NCI-H526 treated with DMSO at 0.1 percent for 48 hours (cell line): ENCODE results near the gene KAT2B.
"Not testable (repeated sequence)": the region's sequence is repeated elsewhere in the genome, so short reads cannot be mapped to it uniquely, and the experiment has no call there.

ENCODE experiments used
- DNase-seq: peaks from one replicate; lab custom pipeline; 2025; lab: John Stamatoyannopoulos, UW

KAT2B gene

DNA sequence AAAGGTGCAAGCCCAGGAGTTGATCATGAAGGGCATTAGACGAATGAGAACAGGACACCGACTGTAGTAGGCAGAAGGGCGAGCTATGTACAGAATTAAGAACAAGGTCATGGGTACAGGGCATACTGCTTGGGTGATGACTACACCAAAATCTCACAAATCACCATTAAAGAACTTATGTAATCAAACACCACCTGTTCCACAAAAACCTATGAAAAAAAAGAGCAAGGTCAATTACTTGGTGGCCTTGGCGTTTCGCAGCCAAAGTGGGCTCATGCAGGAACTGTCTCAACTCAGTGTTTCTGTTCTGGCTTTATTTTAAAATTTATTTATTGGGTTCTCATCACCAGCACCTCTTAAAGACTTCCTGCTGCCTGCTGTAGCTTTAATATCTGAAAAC lies 2.1 kb downstream of the KAT2B start:
- no peak for DNase-seq

DNA sequence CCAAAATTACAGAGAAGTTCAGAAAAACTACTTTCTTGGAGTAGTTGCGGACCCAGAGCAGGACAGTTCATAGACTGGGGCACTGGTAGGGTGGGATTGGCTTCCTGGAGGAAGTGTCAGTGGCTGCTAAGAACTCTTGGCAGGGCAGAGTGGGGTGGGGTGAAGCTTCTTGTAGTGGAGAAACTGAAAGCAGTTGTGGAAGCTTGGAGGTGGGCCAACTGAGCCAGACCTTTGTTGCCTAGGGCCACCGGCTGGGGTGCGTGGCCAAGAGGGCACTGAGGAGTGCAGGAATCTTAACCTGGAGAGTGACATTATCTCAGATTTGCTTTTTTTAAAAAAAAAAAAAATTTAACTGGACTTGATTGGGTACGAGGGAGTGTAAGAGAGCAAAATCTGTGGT lies 3.1 kb downstream of the KAT2B start:
- DNase-seq, result no peak

DNA sequence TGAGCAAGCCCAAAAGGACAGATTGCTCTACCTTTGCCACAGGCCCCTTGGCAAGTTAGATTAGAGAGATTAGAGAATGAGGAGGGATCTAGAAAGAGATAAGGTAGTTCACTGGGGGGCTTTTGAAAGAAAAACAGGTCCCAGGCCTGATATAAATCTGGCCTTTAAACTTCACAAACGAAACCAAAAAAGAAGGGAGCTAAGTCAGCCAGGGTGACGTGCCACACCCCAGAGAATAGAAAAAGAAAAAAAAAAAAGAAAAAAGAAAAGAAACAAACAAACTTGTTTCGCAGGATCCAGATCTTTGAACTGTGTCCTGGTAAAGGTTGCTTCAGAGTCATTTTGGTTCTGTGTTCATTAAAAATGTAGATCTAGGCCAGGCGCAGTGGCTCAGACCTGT lies 3.6 kb downstream of the KAT2B start:
- DNase-seq, result no peak

DNA sequence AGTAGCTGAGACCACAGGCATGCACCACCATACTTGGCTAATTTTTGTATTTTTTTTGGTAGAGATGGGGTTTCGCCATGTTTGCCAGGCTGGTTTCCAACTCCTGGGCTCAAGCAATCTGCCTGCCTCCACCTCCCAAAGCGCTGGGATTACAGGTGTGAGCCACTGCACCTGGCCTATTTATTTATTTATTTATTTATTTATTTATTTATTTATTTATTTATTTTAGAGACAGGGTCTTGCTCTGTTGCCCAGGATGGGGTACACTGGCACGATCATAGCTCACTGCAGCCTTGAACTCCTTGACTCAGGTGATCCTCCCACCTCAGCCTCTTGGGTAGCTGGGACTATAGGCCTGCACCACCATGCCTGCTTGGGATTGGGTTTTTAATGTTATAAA lies 4.9 kb downstream of the KAT2B start:
- not testable (repeated sequence) for DNase-seq

DNA sequence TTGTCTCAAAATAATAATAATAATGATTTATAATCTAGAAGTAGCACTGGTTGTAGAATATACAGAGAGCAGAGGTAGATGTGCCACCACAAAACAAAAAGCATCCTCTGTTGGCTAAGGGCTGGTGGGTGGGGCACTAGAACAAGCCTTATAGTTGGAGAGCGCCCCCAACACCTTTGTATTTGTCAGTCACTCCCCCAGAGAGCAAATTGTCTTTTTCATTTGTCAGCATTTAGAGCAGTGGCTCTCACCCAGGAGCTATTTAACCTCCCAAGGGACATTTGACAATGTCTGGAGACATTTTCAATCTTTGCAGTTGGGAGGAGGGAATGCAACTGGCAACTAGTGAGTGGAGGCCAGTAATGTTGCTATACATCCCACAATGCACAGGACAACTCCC lies 6.3 kb downstream of the KAT2B start:
- DNase-seq, result no peak

DNA sequence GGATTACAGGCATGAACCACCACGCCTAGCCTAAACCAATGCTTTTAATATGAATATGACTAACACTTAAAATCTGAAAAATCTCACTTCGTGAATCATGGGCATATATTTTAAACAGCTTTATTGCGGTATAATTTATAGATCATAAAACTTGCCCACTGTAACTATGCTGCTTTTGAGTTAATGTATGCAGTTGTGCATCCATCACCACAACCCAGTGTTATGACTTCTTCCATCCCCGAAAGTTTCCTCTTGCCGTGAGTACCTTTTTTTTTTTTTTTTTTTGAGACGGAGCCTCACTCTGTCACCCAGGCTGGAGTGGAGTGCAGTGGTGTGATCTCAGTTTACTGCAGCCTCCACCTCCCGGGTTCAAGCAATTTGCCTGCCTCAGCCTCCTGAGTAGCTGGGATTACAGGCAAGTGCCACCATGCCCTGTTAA lies 7.1 kb downstream of the KAT2B start:
- DNase-seq, result no peak

DNA sequence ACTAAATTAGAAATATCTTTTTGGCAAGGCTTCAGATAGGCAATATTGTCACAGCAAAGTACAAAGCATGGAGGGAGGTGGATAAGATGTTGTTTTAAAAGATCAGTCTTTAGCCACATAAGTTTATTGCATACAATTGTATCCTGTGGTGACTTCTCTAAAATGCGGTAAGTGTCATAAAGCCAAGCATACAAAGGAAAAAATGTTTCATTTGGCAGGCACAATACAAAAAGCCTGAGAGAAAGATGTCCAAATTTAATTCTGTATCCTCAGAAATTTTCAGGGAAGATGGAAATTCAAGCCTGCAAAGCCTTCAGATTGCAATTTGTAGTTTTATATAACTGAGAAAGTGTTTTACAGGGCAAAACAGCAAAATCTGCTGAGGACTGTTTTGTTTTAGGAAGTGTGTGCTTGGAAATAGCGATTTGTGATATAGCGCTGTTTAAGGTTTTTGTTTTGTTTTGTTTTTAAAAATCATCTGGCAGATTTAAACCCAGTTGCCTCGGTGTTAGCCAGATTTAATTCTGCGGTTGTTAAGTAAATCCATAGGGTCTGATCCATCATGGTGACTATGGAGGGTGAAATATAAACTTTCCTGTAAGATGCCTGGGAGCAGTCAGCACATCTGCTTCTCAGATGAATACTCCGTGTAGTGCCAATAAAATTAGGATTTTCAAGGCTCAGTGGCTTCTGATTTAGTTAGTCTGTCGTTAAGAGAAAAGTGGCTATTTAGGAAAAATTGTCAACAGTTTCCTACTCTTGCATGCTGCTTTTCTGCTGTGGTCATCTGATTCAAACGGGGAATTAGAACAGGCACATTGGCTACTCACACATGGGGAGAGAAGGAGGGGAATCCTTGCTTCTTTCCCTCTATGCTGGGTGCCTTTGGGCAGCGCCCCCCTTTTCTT lies 8.0 kb downstream of the KAT2B start:
- DNase-seq, result no peak

DNA sequence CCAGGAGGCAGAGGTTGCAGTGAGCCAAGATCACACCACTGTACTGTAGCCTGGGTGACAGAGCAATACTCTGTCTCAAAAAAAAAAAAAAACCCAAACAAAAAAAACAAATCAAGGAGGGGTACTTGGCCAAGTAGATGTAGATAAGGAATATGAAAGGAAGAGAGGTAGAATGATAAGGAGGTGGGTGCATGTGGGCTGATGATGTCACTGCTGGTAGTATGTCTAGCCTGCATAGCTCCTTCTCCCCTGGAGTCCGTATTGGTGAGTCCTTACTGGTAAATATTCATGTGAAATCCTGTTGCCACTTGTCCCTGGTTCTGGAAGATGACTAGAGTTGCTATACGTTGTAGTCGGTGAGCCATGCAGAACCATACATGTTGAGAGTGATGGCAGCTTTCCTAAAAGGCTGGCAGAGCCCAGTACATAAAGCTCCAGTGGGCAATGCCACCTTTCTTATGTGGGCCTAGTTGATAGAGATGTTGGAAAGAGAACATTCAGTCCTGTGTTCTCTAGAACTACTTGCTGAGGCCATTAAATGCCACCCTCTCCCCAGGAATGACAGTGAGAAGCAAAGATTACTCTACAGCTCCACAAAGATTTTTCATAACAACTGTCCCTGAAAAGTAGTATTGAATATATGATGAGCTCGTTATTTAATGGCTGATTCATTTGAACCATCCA lies 11.0 kb downstream of the KAT2B start:
- DNase-seq, result no peak

DNA sequence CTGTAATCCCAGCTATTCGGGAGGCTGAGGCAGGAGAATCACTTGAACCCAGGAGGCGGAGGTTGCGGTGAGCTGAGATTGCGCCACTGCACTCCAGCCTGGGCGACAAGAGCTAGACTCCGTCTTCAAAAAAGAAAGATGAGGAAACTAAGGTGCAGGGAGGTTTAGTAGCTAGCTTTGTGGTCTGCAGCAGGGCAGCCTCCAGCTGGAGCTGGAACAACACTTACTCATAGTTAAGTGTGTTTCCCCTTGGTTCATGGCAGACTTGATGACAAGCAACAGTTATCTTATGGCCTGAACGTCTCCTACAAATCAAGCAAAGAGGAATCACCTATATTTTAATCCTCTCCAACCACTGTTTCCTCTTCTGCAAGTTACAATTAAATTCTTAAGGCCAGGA lies 12.6 kb downstream of the KAT2B start:
- no peak for DNase-seq

DNA sequence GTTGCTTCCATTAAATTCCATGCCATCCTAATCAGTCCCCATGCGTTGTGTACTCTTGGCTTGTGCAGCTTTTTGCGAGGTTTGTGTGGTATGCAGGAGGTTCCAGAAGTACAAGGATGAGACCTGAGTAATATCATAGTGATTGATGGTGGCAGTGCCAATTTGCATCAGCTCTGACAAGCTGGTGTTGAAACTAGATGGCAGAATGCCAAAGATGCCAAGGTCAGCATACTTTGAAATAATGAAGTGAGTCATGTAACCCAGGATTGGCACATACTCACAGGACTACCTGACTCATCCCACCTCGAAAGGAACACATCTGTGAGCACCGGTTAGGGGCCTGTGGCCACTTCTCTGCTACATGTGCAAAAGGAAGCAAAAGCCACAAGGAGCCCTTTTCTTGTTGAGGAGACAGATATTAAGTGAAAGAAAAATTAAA lies 14.3 kb downstream of the KAT2B start:
- peak; percentile 78 for DNase-seq

DNA sequence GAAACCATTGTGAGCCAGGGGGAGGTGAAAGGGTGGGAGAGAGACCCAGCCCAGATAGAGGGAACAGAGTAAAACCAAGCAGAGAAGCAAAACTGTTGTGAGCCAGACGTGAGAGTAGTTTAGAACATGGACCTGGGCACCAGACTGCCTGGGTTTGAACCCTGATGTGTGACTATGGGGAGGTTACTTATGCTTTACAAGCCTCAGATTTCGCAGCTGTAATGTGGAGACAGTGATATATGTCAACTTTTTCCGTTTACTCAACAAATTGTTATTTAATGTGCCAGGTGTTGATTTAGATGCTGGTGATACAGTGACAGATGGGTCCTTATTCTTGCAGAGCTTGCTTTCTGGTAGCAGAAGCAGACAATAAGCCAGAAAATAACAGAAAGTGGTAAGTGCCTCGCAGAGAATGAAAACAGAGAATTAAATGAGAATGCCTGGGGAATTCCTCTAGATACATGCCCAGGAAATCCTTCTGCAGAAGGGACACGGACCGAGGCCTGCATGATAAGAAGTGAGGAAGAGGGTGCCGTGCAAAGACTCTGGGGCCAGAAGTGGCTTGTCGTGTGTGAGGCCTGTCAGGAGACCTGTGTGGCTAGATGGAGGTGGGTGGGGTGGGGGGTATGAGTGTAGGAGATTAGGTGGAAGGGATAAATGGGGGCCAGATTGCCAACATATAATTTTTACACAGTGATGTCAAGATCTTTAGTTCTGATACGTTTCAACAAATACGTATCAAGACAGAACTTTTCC lies 15.0 kb downstream of the KAT2B start:
- DNase-seq, result no peak

DNA sequence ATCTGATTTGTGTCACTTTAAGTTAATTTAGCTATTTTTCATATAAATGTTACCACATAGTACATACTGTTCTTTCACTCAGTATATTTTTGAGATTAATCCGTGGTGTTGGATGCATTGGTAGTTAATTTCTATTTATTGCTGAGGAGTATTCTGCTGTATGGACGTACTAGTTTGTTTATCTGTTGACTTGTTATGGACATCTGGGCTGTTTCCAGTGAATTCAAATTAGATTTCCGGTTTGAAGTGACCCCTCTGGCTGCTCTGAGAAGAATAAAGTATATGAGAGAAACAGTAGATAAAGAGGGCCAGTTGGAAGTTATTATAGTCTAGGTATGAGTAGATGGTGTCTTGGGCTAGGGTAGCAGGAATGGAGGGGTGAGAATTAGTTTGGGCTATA lies 15.6 kb downstream of the KAT2B start:
- no peak for DNase-seq

DNA sequence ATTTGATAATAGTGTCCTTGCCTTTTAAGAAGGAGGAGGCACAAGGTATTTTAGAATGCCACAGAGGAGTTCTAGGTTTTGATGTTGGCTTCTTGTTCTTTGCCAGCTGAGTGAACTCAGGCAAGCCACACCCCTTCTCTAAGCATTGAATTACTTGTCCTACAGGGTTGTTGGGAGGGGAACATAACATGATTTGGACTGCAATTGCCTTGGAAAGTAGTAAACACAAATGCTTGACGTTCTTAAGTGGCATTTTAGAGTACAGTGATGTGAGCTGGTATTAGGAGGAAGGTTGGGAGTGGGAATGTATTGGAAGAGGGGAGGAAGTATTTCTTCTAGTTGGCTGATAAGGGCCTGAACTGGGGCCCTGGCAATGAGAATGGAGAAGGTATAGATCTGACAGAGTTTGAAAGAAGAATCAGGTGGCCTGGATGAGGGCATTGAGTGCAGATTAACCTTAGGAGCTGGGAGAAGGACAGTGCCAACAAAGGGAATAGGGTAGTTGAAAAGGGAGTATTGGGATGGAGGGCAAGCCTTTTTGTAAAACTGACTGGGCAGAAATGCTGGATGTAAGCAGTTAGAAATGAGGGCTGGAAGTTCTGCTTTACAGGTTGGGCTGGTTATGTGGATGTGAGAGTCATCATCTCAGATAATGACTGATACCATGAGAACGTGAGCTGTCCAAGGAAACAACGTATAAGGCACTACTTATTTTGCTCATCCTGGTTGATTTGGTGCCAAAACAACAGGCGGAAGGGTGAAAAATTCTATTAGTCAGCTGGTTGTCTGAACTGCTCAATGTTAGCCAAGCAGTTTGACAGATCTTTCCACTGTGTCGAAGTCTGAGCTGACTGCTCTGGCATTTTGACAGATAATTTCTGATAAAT lies 16.7 kb downstream of the KAT2B start:
- no peak for DNase-seq

DNA sequence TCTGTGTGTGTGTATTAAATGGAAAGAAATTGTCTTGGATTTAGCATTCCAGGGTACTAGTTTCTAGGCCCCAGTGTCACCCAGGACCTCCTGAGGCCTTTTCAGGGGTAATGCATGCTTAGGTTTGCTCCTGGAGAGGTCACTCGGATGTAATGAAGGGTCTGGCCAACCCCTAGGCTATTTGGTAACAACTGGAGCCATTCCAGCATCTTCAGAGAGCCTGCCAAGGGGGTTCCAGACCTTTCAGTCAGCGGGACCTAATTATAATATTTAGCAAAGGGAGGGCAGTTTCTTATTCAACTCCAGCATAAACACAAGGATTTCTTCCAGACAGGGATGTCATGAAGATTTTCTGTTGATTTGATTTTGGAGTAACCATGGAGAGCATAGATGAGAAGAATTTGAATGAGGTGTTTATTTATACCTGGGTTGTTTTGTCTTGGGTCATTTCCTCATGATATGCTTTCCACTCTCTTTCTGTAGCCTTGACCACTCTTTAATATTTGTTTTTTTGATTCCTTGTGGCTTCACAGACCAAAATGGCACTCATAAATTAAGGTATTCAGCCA lies 17.4 kb downstream of the KAT2B start:
- DNase-seq, result no peak

DNA sequence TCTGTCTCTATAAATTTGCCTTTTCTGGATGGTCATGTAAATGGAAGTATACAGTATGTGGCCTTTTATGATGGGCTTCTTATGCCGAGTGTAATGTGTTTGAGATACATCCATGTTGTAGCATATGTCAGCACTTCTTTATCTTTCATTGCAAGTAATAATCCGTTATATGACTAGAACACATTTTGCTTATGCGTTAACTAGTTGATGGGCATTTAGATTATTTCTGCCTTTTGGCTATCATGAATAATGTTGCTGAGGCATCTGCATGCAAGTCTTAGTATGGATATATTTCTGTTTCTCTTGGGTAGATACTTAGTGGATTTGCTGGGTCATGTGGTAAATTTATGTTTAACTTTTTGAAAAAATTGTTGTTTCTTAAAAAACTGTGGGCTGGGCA lies 19.7 kb downstream of the KAT2B start:
- DNase-seq, result no peak

DNA sequence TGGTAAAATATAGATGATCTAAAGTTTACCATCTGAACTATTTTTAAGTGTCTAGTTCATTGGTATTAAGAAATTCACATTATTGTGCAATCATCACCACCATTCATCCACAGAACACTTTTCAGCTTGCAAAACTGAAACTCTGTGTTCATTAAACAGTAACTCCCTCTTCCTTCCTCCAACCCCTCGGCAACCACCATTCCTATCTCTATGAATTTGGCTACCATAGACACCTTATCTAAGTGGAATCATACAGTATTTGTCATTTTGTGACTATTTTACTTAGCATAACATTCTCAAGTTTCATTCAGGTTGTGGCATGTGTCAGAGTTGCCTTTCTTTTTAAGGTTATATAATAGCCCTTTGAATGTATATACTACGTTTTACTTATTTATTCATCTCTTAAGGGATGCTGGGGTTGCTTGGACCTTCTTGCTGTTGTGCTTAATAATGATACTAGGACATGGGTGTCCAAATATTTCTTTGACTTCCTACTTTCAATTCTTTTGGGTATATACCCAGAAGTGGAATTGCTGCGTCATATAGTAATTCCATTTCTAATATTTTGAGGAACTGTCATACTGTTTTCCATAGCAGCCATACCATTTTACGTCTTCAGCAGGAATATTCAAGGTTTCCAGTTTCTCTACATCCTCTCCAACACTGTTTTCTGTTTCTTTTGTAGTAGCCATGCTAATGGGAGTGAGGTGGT lies 20.9 kb downstream of the KAT2B start:
- DNase-seq, result no peak

DNA sequence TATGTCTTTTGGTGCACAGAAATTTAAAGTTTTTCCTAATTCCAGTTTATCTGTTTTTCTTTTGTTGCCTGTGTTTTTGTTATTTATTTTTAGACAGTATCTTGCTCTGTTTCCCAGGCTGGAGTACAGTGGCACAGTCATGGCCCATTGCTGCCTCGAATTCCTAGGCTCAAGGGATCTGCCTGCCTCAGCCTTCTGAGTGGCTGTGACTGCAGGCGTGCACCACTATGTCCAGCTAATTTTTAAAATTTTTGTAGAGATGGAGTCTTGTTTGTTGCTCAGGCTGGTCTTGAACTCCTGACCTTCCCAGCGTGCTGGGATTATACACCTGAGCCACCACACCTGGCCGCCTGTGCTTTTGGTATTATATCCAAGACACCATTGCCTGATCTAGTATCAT lies 22.8 kb downstream of the KAT2B start:
- DNase-seq, result no peak

DNA sequence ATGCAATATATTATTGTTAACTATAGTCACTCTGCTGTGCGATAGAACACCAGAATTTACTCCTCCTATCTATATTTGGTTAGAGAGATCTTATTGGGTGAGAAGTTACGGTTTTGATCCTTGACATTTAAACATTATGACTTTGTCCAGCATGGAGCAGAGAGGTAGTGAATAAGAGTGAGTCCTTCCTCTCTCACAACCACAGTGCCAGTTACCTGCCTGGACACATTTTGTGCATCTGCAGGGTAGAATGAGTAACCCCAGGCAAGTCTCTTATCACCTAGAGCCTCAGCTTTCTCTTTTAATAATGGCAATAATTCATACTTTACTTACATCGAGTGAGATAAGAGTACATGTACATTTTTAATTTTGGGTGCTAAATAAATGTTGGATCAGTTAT lies 24.1 kb downstream of the KAT2B start:
- no peak for DNase-seq

DNA sequence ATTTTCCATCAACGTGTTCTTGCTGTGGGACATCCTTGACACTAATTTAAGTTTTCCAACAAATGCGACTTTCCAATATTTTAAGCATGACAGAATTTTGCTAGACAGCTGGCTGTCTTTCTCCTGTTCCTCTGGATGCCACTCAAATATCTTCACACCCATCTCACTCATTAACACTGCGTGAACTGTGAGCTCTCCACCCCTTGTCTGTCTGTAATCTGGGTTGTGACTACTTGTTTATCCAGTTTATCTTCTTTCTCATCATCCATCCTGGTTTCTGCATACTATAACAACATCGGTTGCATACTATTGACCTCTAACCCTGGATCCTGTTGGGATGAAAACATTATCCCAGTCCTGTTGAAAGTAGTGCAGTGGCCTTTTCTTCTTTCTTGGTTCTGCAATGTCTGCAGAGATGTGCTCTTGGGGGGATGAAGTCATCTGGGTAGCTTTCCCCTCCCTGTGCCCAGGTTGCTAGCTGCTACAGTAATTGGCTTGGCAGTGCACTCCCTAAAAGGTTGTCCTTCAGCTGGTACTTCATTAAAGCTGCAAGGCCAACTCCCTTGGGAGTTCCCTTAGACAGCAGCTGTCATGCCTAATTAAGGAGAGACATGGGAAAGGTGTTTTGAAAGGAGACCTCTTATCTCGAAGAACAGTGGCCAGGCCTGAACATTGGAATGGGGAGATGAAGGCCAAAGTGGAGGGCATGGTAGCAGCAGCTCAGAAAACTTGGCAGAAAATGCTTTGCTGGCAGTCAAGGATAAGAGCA lies 24.7 kb downstream of the KAT2B start:
- peak; percentile 84 for DNase-seq

DNA sequence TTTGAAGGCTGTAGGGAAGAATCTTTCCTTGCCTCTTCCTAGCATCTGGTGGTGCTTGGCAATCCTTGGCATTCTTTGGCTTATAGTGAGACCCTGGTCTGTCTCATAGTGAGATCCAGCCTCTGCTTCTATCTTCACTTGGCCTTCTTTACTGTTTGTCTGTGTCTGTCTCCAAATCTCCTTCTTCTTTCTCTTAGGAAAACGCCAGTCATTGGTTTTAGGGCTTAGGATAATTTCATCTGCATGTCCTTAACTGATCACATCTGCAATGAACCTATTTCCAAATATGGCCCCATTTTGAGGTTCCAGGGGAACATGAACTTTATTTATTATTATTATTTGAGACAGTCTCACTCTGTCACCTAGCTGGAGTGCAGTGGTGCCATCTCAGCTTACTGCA lies 25.8 kb downstream of the KAT2B start:
- DNase-seq, result no peak
